Effector CD4-positive, alpha-beta T cell (primary cell): ENCODE data around the gene NEK11.
"Not testable (repeated sequence)": the region's sequence is repeated elsewhere in the genome, so short reads cannot be mapped to it uniquely, and the experiment has no call there.

Experiments used
- DNase-seq: peaks from one replicate; pipeline ENCODE4 v3.0.0-alpha.2; 2020
- total RNA-seq: gene quantifications from one replicate; lab custom pipeline; 2026; lab: John Stamatoyannopoulos, UW

NEK11 gene
- 7.5 reads per million, percentile 26 among the genes with 10 or more reads in this experiment for total RNA-seq

DNA sequence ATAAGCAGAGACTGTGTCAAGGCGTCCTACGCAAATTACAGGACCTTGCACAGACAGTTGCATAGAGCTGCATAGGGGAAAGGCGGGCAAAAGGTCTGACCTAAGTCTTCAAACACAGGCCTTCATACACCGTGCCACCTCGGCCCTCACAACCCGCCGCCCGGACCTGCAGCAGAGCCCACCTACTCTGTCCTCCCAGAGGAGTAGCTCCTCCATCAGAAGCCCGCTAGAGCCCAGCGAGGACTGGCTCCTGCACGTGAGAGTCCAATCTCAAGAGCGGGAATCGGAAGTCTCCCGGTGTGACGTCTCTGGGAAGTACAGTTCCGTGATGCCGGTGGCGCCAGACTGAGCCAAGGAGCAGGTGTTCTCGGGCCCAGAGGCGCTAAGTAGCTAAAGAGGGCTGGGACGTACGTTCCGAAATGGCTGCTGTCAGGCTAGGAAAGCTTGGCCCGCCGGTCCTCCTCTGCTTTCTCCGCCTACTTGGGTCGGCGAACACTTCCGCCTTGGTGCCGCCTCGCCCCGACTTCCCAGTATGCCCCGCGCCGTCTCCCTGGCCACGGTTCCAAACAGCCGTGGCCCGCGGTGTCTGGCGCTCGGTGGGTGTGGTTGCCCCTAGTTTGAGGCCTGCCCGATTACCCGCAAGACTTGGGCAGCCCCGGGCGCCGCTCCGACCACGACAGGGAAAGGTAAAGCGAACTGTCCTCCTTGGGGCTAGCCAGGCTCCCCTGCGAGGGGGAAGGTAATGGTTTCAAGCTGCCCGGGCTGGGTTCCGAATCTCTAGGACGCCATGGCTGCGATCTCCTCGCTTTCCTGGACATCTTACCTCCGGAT is at the start of gene NEK11, which contains the start of gene ASTE1:
TSS of gene NEK11 (plus strand) at position 557 of the 831 bp plus-strand sequence. CDS start 2,832 bp downstream, outside the sequence.
TSS of gene ASTE1 (minus strand) at position 505 of the 831 bp plus-strand sequence. CDS start 1,519 bp downstream, outside the sequence.
- DNase-seq = peak; percentile 90

GRCh38 chr3:130979117-130979516 is 47.6 kb upstream of the NEK11 start:
- no peak for DNase-seq

- DNase-seq = no peak
Measured at GRCh38 chr3:130981469-130981868, 45.2 kb upstream of the NEK11 start.

DNA sequence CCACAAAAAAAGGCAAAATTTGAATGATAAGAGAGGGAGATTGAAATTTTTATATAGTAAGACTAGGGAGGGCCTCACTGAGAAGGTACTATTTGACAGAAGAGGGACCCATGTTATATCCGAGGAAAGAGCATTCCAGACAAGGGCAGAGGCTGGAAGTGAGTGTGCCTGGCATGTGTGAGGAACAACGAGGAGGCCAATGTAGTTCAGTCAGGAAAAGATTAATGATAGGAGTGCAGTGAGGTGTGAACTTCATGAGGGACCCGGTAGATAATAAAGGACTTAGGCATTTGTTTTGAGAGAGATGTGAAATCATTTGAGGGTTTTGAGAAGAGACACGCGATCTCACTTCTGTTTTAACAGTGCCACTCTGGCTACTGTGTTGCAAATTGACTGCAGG is 36.4 kb upstream of the NEK11 start:
- DNase-seq = no peak

- no peak for DNase-seq
Measured at GRCh38 chr3:130991126-130991525, 35.6 kb upstream of the NEK11 start.

DNA sequence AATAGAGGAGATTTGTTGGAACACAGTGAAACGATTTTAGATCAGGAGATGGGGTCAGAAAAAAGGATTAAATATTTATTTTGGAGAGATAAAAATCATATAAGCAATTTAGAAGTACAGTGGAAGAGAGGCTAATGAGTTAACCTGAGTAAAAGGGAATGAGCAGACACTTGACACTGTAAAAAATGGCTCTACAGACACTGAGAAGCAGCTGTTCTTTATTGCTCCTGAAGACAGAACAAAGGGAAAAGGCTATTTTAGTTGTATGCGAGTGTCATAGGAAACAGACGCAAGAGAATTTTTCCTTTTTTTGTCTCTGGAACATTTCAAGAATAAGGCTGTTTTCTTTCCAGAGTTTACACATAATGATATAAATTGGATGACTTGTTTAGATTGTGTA is 34.3 kb upstream of the NEK11 start:
- DNase-seq = no peak

DNA sequence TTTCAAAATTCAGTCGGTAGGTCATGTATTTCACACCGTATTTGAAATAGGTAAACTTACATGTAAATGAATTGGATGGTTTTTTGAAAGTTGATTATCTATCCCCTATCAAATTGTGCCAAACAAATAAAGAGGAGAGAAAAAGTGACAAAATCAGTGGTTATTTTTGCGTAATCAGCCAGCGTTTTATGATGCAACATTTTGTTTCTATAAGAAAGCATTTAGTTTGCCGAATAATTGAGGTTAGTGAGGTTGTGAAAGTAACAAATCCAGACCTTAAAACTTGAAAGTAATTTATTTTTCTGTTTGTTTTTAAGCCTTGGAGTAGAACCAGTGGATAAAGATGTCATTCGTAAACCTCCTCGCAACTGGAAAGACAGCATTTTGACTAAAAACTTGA is 29.4 kb upstream of the NEK11 start:
- no peak for DNase-seq

- no peak for DNase-seq
Measured at GRCh38 chr3:131001071-131001470, 25.6 kb upstream of the NEK11 start.

DNA sequence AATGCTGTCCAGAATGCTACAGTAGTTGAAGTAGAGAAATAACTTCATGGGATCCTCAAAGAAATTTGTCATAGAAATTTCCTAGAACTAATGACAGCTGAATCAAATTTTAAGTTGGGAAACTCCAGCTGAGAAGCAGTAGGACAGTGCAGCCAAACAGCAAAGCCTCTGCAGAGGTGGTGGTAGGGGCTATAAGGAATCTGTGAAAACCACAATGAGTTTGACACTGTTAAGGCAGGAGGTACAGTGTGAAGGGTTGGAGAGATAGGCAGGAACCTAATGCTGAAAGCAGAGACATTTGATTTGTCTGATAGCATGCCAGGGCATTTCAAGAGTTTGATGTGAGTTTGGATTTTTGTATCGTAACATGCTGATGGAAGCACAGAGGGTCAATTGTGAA is 22.1 kb upstream of the NEK11 start:
- DNase-seq = no peak

DNA sequence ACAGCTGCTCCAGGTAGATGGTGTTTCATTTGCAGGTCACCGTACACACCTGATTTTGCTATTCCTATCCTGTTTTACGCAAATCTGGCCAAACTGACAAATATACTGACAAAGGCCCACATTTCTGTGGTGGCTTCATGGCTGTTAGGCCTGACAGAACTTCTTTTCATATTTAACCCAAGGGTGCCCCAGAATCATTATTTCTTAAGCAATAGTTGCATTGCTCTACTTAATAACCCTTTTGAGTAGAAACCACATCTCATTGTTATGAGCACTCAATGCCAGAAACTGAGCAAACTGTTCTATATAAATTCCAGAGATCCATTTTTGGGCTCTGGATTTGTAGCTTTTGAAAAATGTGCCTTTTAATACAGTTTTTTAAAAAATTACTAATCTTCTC is 19.4 kb upstream of the NEK11 start:
- DNase-seq = no peak

DNA sequence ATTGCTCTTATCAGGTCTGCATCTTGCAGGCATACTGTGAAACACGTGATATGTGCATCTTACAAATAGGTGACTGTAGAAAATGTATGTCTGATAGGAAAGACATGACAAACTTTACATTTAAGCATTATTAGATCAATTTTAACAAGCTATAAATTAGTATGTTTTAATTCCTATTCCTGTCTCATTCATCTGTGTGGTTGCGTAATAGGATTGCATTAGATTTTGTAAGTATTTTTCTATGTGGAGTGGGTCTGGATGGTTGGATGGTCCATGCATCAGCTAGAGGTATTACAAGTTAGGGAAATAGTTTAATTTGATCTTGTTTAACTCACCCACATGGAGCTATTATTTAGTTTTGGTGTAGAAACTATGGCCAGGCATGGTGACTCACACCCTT is 18.9 kb upstream of the NEK11 start:
- no peak for DNase-seq

DNA sequence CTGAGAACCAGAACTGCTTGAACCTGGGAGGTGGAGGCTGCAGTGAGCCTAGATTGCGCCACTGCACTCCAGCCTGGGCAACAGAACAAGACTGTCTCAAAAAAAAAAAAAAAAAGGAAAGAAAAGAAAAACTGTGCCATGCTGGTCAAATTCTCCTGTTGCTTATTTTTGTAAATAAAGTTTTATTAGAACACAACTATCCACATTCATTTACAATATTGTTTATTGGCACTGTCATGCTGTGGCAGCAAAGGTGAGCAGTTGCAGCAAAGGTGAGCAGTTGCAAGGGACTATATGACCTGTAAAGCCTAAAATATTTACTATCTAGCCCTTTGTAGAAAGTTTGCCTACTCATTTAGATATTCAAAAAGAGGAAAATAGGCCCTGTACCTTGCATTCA is 18.4 kb upstream of the NEK11 start:
- DNase-seq = no peak

- DNase-seq = no peak
Measured at GRCh38 chr3:131009698-131010097, 17.0 kb upstream of the NEK11 start.

GRCh38 chr3:131018970-131019369 is 7.7 kb upstream of the NEK11 start:
- DNase-seq = no peak

DNA sequence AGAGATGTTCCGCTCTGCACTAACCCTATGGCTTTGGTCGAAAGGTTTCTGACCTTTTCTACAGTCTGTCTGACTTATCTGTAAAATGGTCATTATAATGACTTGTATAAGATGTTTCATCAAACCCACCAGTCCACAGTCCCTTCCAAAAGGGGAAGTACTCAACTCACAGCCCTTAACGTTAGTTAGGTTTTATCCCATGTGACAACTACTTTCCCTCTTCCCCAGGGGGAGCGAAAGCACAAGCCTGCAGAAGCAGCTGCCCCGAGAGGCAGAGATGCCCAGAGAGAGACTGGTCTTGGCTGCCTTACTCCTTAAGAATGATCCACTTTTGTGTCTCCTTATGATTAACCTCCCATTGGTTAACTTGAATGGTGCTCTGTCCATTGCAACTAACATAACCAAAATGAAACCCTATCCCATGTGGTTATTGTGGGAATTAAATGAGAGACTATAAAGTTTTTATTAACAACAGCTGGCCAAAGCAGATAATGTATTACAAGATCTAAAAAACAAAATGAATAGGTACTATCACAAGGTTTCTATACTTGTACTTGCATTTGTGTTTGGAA is 6.5 kb upstream of the NEK11 start:
- DNase-seq = no peak

GRCh38 chr3:131025539-131025938 is 1.1 kb upstream of the NEK11 start:
- DNase-seq = no peak

DNA sequence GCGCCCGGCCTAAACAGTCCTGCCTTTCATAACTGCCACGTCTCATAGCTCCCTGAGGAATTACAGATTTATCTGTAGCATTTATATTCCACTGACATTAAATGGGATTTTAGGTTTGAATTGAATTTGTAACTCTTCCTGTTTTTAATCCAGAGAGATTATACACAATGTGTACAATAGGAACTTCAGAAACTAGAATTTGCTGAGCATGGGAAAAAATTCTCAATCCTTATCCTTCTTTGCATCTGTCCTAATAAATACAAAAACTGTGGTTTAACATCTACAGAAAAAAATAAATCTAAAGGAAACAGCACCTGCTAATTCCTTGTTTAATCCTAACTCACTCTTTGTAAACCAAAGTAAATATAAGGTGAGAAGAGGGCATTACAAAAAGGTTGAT is 2.2 kb downstream of the NEK11 start:
- DNase-seq = no peak

DNA sequence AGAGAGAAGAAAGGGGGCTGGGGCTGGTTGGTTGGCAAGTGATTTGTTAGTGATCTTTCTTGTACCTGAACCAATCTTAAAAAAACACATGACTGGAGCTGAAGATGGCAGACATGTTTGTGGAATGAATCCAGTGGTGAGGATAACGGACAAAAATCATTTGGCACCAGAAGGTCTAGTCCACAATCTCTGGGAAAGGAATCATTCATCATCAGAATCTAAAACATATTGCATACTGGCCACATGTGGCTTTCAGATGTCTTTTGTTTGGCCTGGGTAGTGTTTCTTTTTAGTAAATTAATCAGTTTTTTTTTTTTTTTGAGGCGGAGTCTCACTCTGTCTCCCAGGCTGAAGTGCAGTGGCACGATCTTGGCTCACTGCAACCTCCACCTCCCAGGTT is 5.0 kb downstream of the NEK11 start:
- DNase-seq = no peak

DNA sequence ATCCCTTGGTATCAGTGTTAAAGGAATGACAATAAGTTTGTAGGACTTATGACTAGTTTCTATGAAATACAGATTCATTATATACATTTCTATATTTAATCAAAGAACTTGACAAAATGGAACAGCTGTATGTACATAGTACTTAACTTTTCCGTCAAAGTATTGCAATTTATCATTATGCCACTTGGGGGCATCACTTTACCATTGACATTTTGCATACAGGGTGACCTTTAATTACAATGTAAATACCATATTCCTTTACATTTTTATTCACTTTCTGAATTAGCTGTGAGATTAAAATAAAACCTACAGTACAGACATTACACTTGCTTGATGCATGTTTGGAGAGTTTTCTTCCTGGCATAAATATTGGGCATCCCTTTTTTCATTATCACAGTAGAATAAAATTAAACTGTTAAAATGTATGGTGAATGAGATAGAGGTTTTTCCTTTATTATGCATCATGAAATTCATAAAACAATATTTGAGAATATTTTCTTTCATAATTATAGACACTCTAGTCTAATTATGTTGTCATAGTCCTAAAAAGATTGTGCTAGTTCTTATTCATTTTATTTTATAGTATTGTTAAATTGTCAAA is 6.9 kb downstream of the NEK11 start:
- DNase-seq = no peak

- DNase-seq = no peak
Measured at GRCh38 chr3:131036200-131036816, 9.6 kb downstream of the NEK11 start.

DNA sequence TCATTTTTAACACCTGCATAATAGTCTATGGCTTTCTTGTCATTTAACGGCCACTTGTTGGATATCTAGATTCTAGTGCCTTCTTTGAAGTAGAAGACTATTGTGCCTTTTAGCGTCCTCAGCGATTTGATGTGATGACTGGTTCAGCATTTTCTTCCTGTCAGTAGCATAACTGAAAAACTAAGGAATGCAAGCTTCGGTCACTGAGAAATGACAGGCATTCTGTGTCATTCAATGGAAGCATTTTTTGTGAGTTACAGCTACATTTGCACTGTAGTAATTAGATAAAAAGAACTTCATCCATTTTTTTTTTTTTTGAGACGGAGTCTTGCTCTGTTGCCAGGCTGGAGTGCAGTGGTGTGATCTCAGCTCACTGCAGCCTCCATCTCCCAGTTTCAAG is 10.3 kb downstream of the NEK11 start:
- no peak for DNase-seq

DNA sequence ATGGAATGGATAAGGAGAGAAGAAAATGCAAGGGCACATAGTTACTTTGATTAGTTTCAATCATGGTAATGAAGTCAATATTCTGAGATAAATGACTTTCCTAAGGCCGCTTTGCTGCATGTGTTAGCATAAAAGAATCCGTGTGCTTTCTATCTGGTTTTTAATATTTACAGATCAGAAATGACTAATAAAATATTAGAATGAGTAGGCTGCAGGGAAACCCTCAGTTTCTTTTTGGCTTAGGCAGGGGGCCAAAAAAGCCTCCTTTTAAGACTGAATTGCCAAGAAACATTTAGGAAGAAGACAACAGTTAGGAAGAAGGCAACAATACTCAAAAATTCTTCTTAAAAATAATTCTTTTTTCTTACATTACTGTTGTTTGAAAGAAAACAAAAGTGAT is 11.6 kb downstream of the NEK11 start:
- DNase-seq = no peak

DNA sequence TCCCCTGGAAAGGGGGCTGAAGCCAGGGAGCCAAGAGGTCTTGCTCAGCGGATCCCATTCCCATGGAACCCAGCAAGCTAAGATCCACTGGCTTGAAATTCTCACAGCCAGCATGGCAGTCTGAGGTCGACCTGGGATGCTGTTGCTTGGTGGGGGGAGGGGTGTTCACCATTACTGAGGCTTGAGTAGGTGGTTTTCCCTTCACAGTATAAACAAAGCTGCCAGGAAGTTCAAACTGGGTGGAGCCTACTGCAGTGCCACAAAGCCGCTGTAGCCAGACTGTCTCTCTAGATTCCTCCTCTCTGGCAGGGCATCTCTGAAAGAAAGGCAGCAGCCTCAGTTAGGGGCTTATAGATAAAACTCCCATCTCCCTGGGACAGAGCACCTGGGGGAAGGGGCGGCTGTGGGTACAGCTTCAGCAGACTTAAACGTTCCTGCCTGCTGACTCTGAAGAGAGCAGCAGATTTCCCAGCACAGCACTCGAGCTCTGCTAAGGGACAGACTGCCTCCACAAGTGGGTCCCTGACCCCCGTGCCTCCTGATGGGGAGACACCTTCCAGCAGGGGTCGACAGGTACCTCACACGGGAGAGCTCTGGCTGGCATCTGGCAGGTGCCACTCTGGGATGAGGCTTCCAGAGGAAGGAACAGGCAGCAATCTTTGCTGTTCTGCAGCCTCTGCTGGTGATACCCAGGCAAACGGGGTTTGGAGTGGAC is 15.8 kb downstream of the NEK11 start:
- DNase-seq = not testable (repeated sequence)
